GM18873 (cell line): ENCODE results near the gene IFNA21.
"Not testable (repeated sequence)": the region's sequence is repeated elsewhere in the genome, so short reads cannot be mapped to it uniquely, and the experiment has no call there.

Source experiments
- ATAC-seq: cut with Tn5 transposase; IDR thresholded peaks from one replicate; pipeline ENCODE4 v1.9.1; 2021; ENCODE audit warnings: mild to moderate bottlenecking, moderate library complexity, moderate number of reproducible peaks; ENCODE audit not compliant: unreplicated experiment, low FRiP score

Gene IFNA21

DNA sequence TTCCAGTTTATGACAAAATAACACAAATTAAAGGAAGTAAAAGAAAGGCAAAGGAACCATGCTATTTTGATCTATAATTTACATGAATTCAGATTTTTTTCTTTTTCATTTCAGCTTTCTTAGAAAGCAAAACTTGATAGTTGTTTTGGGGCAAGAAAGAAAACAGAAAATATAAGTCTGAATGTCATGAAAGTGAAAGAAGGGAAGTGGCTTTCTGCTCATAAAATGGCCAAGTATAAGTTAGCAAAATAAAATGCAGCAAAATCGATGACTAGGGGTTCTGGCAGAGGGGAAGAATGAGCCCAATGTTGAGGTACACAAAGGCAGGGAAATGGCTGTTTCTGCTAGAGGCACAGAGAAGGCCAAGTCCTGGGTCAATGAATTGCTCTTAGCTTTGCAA, 21.9 kb downstream of the IFNA21 start:
- peak; percentile 48 for ATAC-seq

- ATAC-seq = no peak
Measured at GRCh38 chr9:21141427-21141882, 25.0 kb downstream of the IFNA21 start, which contains the start of gene IFNW1. IFNW1 (minus strand) TSS chr9:21141832; CDS start chr9:21141570, 262 bp downstream.

DNA sequence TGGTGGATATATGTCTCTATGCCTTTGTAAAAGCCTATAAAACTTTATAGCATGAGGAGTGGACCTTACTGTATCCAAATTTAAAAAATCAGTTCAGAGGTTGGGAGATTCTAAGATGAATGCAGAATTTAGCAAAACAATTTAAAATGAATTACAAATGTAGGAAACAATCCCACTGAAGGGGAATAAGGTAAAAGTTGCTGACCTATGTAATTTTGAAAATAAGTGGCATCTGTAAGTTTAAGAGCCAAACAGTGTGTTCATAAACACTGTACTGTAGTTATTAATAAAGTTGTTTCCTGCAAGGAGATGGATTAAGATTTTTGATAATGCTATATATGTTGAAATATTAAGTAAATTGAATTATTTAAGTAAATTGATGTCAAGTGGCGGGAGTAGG, 29.4 kb downstream of the IFNA21 start:
- no peak for ATAC-seq

DNA sequence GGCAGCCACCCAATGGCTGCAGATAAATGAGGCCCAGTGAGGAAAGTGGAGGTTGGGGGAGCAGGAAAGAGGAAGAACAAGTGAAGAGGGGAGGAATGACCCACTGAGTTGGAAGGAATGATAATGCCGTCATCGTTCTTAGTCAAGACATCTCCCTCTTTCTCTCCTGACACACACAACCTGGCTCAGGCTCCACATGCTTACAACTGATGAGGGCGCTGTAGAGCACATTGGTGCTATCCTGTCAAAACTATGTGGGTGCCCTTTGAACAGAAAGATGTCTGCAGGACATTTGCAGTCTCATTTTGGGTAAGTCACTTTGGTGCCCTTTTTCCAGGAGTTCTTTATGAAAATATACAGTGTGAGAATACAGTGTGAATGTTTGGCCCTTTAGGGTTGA, 30.7 kb downstream of the IFNA21 start:
- no peak for ATAC-seq

- ATAC-seq = not testable (repeated sequence)
Measured at GRCh38 chr9:21128186-21128585, 38.3 kb downstream of the IFNA21 start.

DNA sequence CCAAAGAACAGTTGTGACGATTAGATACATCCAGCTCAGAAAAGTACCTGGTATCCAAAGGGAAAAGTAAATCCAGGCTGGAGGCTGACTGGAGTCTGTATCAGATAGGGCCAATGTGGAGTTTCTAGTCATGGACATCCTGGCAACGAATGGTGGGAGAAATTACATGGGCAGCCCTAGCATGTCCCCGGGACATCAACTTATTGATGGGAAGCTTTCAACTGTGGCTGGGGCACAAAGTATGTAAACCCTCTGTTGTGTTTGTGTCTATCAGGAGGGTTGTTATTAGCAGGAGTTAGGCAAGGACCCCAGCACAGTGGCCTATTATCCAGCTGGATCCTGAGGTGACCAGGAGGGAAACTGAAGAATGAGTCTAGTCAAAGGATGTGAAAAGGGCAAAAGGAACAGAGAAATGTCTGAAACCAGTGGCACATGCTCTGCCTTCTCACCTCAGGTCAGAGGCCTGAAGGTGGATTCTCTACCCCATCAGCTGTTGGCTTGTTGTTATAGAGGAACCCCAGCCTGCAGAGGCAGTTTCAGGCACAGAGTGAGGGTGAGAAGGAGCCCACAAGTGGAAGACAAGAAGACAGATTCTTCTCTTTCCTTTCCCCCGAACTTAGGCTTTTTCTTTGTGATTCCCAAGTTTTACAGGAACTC, 44.7 kb downstream of the IFNA21 start:
- peak; percentile 88 for ATAC-seq

DNA sequence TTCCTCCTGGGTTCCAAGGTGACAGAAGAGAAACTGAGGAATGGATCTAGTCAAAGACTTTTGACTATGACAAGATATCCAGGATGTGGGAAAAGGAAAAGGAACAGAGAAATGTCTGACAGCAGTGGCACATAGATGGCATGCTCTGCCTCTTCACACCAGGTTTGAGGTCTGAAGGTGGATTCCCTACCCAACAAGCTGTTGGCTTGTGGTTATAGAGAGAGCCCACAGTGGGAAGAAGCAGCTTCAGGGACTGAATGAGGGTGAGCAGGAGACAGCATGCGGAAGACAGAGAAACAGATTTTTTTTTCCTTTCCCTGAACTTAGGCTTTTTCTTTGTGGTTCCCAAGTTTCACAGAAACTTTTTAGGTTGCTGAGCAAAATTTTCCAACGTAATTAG, 45.4 kb downstream of the IFNA21 start:
- ATAC-seq = no peak

- ATAC-seq = no peak
Measured at GRCh38 chr9:21119093-21119770, 47.2 kb downstream of the IFNA21 start.
